Cardiac muscle cell (in vitro differentiated cells and primary cell): ENCODE measurements around the gene PLIN3. TPM values are rescaled to one million over a fixed set of nuclear protein-coding genes. Genes with fewer than 3 reads are reported as not detected.

Source experiments
- DNase-seq, 2 donors: peaks; one replicate each; pipeline versions ENCODE4 v3.0.0 to v3.0.0-alpha.2; 2010 to 2017; ENCODE audit warnings: low read depth in 1 of 2, low spot score in 1 of 2
- H3K27ac ChIP-seq: fragments of 200-600 bp; sonication (generic); 2 replicates; pipeline ENCODE4 v1.5.1; 2016
- H3K27me3 ChIP-seq: fragments of 200-600 bp; sonication (generic); 2 replicates; pipeline ENCODE4 v1.6.0; 2016; ENCODE audit warnings: control low read depth
- H3K36me3 ChIP-seq: fragments of 200-600 bp; sonication (generic); 2 replicates; pipeline ENCODE4 v1.5.1; 2016; ENCODE audit warnings: control low read depth
- H3K4me1 ChIP-seq: fragments of 200-600 bp; sonication (generic); 2 replicates; pipeline ENCODE4 v1.8.1; 2017; ENCODE audit warnings: low read depth, mild to moderate bottlenecking, mixed run types
- H3K4me3 ChIP-seq: fragments of 200-600 bp; sonication (generic); 2 replicates; pipeline ENCODE4 v1.5.1; 2016; ENCODE audit warnings: mild to moderate bottlenecking
- H3K9me3 ChIP-seq: fragments of 200-600 bp; sonication (generic); 2 replicates; pipeline ENCODE4 v1.5.1; 2017; ENCODE audit warnings: low read depth, mild to moderate bottlenecking, control low read depth
- polyA plus RNA-seq: library from polyadenylated mRNA; unstranded; fragments of >200 nt; fragmentation: Nextera tagmentation; extraction: Ambion mirVana; gene quantifications from 2 replicates; pipeline ENCODE4 v1.2.1, GENCODE V29; 2016
- total RNA-seq: library from RNA; depleted of rRNA; stranded (reverse); fragments of >200 nt; gene quantifications from 2 replicates; pipeline ENCODE4 v1.2.3, GENCODE V29; 2016
- TF ChIP-seq, protein P1 (sequence below): IDR thresholded peaks from 2 replicates; pipeline ENCODE4 v1.5.1; 2012; ENCODE audit warnings: low read depth, mild to moderate bottlenecking, low read length

PLIN3 gene, protein sequence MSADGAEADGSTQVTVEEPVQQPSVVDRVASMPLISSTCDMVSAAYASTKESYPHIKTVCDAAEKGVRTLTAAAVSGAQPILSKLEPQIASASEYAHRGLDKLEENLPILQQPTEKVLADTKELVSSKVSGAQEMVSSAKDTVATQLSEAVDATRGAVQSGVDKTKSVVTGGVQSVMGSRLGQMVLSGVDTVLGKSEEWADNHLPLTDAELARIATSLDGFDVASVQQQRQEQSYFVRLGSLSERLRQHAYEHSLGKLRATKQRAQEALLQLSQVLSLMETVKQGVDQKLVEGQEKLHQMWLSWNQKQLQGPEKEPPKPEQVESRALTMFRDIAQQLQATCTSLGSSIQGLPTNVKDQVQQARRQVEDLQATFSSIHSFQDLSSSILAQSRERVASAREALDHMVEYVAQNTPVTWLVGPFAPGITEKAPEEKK
- 114 and 147 TPM in 2 replicates for total RNA-seq
- polyA plus RNA-seq, result 108 and 144 TPM in 2 replicates

DNA sequence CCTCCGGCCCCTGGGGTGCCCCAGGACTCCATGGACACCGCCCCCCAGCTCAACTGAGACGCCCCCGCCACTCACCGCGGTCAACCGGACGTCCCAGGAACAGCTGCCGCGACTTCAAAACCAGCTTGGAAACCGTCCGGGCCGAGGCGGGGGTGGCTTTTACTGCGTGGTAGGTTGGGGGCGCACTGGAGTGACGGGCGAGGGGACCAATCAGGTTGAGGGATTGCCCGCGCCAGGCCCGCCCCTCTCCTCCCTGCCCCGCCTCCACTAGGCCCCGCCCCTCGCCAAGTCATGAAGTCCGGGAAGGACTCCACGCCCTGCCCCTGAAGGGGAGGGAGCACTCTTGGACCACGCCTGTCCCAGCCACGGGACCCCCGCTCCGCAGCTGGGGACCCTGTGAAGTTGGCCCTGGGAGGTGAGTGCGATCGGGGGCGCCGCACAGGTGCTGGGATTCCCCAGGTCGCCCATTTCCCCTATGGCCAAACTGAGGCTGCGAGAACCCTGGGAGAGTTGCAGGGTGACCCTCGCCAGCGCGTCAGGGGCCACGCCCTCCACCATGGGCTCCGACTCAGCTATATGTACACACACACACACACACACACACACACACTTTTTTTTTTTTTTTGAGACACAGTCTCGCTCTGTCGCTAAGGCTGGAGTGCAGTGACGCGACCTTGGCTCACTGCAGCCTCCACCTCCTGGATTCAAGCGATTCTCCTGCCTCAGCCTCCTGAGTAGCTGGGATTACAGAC lies at the start of gene PLIN3:
Gene PLIN3 (minus strand): TSS at position 134 of the 752 bp plus-strand sequence. CDS start 6,273 bp downstream, outside the sequence.
- H3K27me3 ChIP-seq, result no peaks in the 10 kb centered on the region
- no peaks in the 10 kb centered on the region for H3K9me3 ChIP-seq
- H3K27ac ChIP-seq, result peak within 1 kb of the TSS; percentile 54
- no peaks in the 10 kb centered on the region for H3K4me1 ChIP-seq
- DNase-seq, result peak; percentile 96 to 98
- H3K4me3 ChIP-seq, result peak within 1 kb of the TSS; percentile 89
- H3K36me3 ChIP-seq, result no peaks in the 10 kb centered on the region
- TF ChIP-seq, protein P1, sequence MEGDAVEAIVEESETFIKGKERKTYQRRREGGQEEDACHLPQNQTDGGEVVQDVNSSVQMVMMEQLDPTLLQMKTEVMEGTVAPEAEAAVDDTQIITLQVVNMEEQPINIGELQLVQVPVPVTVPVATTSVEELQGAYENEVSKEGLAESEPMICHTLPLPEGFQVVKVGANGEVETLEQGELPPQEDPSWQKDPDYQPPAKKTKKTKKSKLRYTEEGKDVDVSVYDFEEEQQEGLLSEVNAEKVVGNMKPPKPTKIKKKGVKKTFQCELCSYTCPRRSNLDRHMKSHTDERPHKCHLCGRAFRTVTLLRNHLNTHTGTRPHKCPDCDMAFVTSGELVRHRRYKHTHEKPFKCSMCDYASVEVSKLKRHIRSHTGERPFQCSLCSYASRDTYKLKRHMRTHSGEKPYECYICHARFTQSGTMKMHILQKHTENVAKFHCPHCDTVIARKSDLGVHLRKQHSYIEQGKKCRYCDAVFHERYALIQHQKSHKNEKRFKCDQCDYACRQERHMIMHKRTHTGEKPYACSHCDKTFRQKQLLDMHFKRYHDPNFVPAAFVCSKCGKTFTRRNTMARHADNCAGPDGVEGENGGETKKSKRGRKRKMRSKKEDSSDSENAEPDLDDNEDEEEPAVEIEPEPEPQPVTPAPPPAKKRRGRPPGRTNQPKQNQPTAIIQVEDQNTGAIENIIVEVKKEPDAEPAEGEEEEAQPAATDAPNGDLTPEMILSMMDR, result no peak

DNA sequence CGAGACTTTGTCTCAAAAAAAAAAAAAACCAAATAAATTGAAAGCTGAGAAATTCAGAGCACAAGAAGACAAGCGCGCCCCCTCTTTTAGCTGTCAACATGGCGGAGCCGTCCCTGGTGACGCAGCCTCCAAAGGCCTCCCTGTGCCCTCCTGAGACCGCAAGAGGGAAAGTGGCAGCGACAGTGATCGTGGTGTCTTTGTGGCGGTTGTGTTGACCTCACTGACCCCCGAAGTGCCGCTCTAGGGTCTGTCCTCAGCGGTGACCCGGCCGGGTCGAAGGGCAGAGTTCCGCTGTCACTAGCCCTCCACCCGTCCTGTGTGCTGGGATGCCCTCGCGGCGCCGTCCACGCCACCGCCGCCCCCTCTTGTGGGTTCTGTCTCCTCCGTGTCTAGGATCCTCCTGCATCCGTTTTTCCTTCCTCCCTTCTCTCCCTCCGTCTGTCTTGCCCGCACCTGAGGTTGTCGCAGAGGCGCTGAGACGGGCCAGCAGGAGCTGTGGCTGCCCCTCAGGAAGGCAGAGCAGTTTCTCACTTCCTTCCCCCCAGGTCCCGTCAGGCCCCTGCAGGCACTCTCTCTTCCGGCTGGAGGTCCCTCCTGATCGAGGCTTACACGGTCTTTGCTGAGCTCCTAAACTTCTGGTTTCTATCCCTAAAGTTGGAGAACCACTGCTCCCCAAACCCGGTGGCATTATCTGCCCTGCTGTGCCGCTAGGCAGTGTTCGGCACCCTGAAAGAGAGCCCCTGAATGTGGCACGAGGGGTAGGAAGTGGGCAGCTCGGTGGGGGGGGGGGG lies 49.0 kb upstream of the PLIN3 start:
- Histone ChIP-seq H3K36me3 (no peaks in the 10 kb centered on the region), H3K27me3 (no peaks in the 10 kb centered on the region), H3K9me3 (no peaks in the 10 kb centered on the region), H3K4me3 (no peak overlapping the region), H3K4me1 (no peaks in the 10 kb centered on the region), H3K27ac (no peak overlapping the region)
- no peak for DNase-seq
- TF ChIP-seq, protein P1, result no peak

DNA sequence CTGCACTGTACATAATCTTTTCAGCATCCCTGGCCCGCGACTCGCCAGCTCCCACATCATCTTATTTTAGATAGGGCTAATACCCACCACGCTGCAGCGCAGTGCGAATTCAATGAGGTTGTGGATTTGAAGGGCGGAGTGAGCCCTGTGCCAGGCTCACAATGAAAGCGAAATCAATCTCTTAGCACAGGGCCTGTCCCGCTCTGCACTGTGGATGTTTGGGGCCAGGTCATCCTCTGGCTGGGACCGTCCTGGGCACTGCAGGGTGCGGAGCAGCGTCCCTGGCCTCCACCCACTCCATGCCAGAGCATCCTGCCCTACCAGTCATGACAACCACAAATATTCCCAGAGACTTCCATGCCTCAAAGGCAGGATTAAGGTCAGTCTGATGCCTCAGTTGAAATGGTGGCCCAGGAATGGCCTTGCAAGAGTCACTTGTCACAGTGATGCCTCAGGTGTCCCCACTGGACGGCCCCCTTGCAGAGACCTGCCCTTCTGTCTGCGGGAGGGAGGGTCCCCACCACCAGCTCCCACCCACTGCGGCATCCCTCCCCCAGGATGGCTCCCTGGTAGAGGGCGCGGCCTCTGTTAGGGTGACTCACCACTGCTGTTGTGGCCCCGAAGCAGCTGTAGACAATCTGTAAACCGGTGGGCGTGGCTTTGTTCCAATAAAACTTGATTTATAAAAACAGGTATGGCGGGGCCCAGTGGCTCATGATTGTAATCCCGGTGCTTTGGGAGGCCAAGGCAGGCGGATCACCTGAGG lies 47.5 kb upstream of the PLIN3 start:
- Histone ChIP-seq H3K4me1 (no peaks in the 10 kb centered on the region), H3K27me3 (no peaks in the 10 kb centered on the region), H3K36me3 (no peaks in the 10 kb centered on the region), H3K9me3 (no peaks in the 10 kb centered on the region), H3K4me3 (no peak overlapping the region), H3K27ac (no peak overlapping the region)
- TF ChIP-seq, protein P1, result no peak
- DNase-seq, result peak in 1 of 2 donors; percentile 74

DNA sequence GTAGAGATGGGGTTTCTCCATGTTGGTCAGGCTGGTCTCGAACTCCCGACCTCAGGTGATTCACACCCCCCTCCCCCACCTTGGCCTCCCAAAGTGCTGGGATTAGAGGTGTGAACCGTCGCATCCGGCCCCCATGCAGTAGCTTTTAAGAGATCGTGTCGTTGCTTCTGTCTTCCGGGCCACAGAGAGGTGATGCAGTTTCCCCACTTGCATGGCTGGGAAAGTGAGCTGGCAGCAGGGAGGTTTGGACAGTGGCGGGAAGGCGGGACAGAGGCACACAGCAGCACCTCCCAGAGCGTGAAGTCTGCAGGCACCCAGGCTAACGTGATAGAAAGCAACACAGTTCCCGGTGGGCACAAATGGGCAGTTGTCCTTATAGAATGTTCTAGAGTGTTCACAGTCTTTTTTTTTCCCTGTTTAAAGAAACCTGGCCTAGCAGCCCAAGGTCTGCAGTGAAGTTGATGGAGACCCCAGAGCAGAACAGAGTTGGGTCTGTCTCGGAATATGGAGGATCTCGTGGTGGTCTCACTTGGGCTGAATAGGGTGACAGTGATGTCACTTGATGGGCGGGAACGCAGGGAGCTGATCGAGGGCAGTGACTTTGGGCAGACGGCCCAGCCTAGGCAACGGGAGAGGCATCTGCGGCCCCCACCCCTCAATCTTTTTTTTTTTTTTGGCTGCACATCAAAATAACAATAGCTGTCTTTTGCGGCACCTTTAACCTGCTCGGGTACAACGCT lies 46.7 kb upstream of the PLIN3 start:
- H3K4me3 ChIP-seq, result no peak overlapping the region

More for the DNA sequence above, 46.7 kb upstream of the PLIN3 start:
- no peak overlapping the region for H3K27ac ChIP-seq
- H3K27me3 ChIP-seq, result no peaks in the 10 kb centered on the region
- H3K36me3 ChIP-seq, result no peaks in the 10 kb centered on the region
- H3K9me3 ChIP-seq, result no peaks in the 10 kb centered on the region
- H3K4me1 ChIP-seq, result no peaks in the 10 kb centered on the region
- TF ChIP-seq, protein P1, result no peak
- DNase-seq, result no peak
